PC-9 (cell line): ENCODE data around the gene OSBPL2.

Experiments
- CTCF ChIP-seq: fragments of 200-600 bp; sonication (generic); conservative IDR thresholded peaks from 2 replicates; pipeline ENCODE4 v1.6.1; 2017; ENCODE audit warnings: mixed run types, antibody characterized with exemption, mild to moderate bottlenecking, moderate library complexity
- EZH2 ChIP-seq: fragments of 200-600 bp; sonication (generic); IDR thresholded peaks from 2 replicates; pipeline ENCODE4 v1.8.0; 2017; ENCODE audit warnings: antibody characterized with exemption, low read depth

- TF ChIP-seq CTCF (no peak), EZH2 (no peak)
These were observed 74.3 kb downstream of the OSBPL2 start for GRCh38 chr20:62312662-62312977.
